HG03066 (cell line): ENCODE data around the gene CHN1.

Experiments used
- ATAC-seq: cut with Tn5 transposase; IDR thresholded peaks from one replicate; pipeline ENCODE4 v1.9.1; 2021; ENCODE audit warnings: low read depth; ENCODE audit not compliant: unreplicated experiment

CHN1 gene

GRCh38 chr2:174836377-174836994 is 168.7 kb downstream of the CHN1 start:
- ATAC-seq = no peak

GRCh38 chr2:174835797-174836255 is 169.4 kb downstream of the CHN1 start:
- ATAC-seq = no peak

- no peak for ATAC-seq
Observed at GRCh38 chr2:174833737-174834136, 171.4 kb downstream of the CHN1 start.

- no peak for ATAC-seq
Observed at GRCh38 chr2:174830561-174830960, 174.6 kb downstream of the CHN1 start.

GRCh38 chr2:174829550-174829949 is 175.6 kb downstream of the CHN1 start:
- no peak for ATAC-seq

GRCh38 chr2:174827371-174828369 is 177.5 kb downstream of the CHN1 start:
- no peak for ATAC-seq

- no peak for ATAC-seq
Observed at GRCh38 chr2:174826051-174826450, 179.1 kb downstream of the CHN1 start.

GRCh38 chr2:174824068-174824467 is 181.1 kb downstream of the CHN1 start:
- no peak for ATAC-seq

- ATAC-seq = no peak
Observed at GRCh38 chr2:174821628-174822027, 183.6 kb downstream of the CHN1 start.

- ATAC-seq = no peak
Observed at GRCh38 chr2:174820361-174820760, 184.8 kb downstream of the CHN1 start.

GRCh38 chr2:174815526-174815925 is 189.7 kb downstream of the CHN1 start:
- ATAC-seq = no peak

GRCh38 chr2:174812037-174812436 is 193.1 kb downstream of the CHN1 start:
- ATAC-seq = no peak

- no peak for ATAC-seq
Observed at GRCh38 chr2:174807931-174808330, 197.2 kb downstream of the CHN1 start.

- no peak for ATAC-seq
Observed at GRCh38 chr2:174805803-174806202, 199.4 kb downstream of the CHN1 start.

- no peak for ATAC-seq
Observed at GRCh38 chr2:174802459-174802858, 202.7 kb downstream of the CHN1 start.

- no peak for ATAC-seq
Observed at GRCh38 chr2:174800436-174801205, 204.6 kb downstream of the CHN1 start.

GRCh38 chr2:174798801-174799200 is 206.4 kb downstream of the CHN1 start:
- ATAC-seq = no peak

GRCh38 chr2:174797781-174798276 is 207.4 kb downstream of the CHN1 start:
- no peak for ATAC-seq

GRCh38 chr2:174796319-174796771 is 208.8 kb downstream of the CHN1 start:
- no peak for ATAC-seq

- no peak for ATAC-seq
Observed at GRCh38 chr2:174794851-174795374, 210.3 kb downstream of the CHN1 start.
